ENCODE data around the gene FBXL7.

DNA sequence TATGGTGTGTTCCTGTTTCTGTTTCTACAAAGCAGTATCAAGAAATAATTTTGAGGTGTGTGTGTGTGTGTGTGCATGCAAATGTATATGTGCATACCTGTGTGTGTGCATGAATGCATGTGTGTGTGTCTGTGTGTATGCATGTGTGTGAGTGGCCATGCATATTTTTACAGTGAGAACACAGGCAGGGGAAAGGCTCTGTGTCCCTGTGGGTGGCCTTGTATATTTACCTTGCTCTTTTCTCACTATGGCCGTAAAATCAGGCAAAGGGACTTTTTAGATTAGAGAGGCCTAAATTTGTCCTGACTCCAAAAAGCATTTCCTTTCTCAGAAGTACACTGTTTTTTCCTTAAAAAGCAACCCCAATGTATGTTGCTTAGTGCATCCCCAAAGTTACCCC is 386.2 kb downstream of the FBXL7 start:
- TF ChIP-seq, protein P1, sequence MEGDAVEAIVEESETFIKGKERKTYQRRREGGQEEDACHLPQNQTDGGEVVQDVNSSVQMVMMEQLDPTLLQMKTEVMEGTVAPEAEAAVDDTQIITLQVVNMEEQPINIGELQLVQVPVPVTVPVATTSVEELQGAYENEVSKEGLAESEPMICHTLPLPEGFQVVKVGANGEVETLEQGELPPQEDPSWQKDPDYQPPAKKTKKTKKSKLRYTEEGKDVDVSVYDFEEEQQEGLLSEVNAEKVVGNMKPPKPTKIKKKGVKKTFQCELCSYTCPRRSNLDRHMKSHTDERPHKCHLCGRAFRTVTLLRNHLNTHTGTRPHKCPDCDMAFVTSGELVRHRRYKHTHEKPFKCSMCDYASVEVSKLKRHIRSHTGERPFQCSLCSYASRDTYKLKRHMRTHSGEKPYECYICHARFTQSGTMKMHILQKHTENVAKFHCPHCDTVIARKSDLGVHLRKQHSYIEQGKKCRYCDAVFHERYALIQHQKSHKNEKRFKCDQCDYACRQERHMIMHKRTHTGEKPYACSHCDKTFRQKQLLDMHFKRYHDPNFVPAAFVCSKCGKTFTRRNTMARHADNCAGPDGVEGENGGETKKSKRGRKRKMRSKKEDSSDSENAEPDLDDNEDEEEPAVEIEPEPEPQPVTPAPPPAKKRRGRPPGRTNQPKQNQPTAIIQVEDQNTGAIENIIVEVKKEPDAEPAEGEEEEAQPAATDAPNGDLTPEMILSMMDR (IDR thresholded peaks at IDR 0.05; ENCODE audit: low read depth, low read length, poor library complexity, severe bottlenecking), result no peak
- TF ChIP-seq EZH2phosphoT487 (IDR thresholded peaks at IDR 0.05; ENCODE audit: borderline replicate concordance, low read length), result no peak
